GM12878 (cell line): Measurements from ENCODE around the gene BAG1. TPM values are rescaled to one million over a fixed set of nuclear protein-coding genes. Genes with fewer than 3 reads are reported as not detected.

ENCODE experiments used
- BCL11A ChIP-seq: IDR thresholded peaks from 2 replicates; pipeline ENCODE4 v1.6.1; 2011; ENCODE audit warnings: low read depth, low read length
- CBX5 ChIP-seq: sonication (generic); IDR thresholded peaks from 2 replicates; pipeline ENCODE4 v1.6.1; 2016; ENCODE audit warnings: low read depth, moderate library complexity, mild to moderate bottlenecking, inconsistent platforms
- CEBPB ChIP-seq, 2 experiments: fragments of 150-350 bp in 1 of 2; IDR thresholded peaks; 2 replicates each; pipeline ENCODE4 v1.6.1; 2012 to 2014; ENCODE audit warnings: low read depth in 2 of 2, low read length in 2 of 2, borderline replicate concordance in 1 of 2, inconsistent platforms in 1 of 2
- CTCF ChIP-seq, 3 experiments: IDR thresholded peaks in 2 of 3; conservative IDR thresholded peaks in 1 of 3; 2 replicates each; pipeline ENCODE4 v1.5.1; 2011; ENCODE audit warnings: low read depth in 3 of 3, low read length in 3 of 3, mild to moderate bottlenecking in 3 of 3, control low read depth in 2 of 3, moderate library complexity in 2 of 3, inconsistent platforms in 1 of 3, mixed read lengths in 1 of 3; ENCODE audit not compliant: control insufficient read depth in 2 of 3, insufficient read depth in 1 of 3; ENCODE audit errors: extremely low read depth in 1 of 3
- E4F1 ChIP-seq: fragments of 450-650 bp; IDR thresholded peaks from 2 replicates; pipeline ENCODE4 v1.6.1; 2018; ENCODE audit warnings: borderline replicate concordance, mild to moderate bottlenecking; ENCODE audit not compliant: partially characterized antibody
- JUND ChIP-seq: IDR thresholded peaks from 2 replicates; pipeline ENCODE4 v1.6.1; 2012; ENCODE audit warnings: low read depth, mild to moderate bottlenecking, low read length, improper control_type of control experiment, moderate library complexity
- NR2C1 ChIP-seq: fragments of 450-650 bp; IDR thresholded peaks from 2 replicates; pipeline ENCODE4 v1.6.1; 2017; ENCODE audit warnings: antibody characterized with exemption, mild to moderate bottlenecking, moderate library complexity
- PAX8 ChIP-seq: fragments of 450-650 bp; IDR thresholded peaks from 2 replicates; pipeline ENCODE4 v1.6.1; 2017; ENCODE audit warnings: mild to moderate bottlenecking, moderate library complexity
- RAD51 ChIP-seq: fragments of 450-650 bp; IDR thresholded peaks from 2 replicates; pipeline ENCODE4 v1.6.1; 2016; ENCODE audit warnings: moderate library complexity, mild to moderate bottlenecking, inconsistent platforms
- SIX5 ChIP-seq: IDR thresholded peaks from 2 replicates; pipeline ENCODE4 v1.6.1; 2011; ENCODE audit warnings: mild to moderate bottlenecking, low read depth, low read length, moderate library complexity; ENCODE audit not compliant: severe bottlenecking
- SMAD5 ChIP-seq: IDR thresholded peaks from 2 replicates; pipeline ENCODE4 v1.6.1; 2016; ENCODE audit warnings: antibody characterized with exemption, low read depth
- STAT3 ChIP-seq: IDR thresholded peaks from 2 replicates; pipeline ENCODE4 v1.6.1; 2011; ENCODE audit warnings: low read depth, low read length, improper control_type of control experiment
- TAF1 ChIP-seq: IDR thresholded peaks from 2 replicates; pipeline ENCODE4 v1.6.1; 2011; ENCODE audit warnings: mild to moderate bottlenecking, low read depth, low read length, borderline replicate concordance
- ZBTB11 ChIP-seq: fragments of 450-650 bp; formaldehyde crosslinking; IDR thresholded peaks from 2 replicates; pipeline ENCODE4 v1.5.0; 2022; ENCODE audit warnings: mild to moderate bottlenecking, missing genetic modification characterization
- polyA plus RNA-seq, 11 experiments: library from polyadenylated mRNA; depleted of rRNA in 4 of 11; unstranded in 6 of 11; stranded (reverse) in 5 of 11; fragments of >200 nt; fragmentation: Nextera tagmentation in 4 of 11; fragmentation: Illumina TruSeq in 1 of 11; extraction: Ambion mirVana in 4 of 11; extraction: Trizol in 1 of 11; gene quantifications; 1 replicate in 1 of 11; 2 replicates in 10 of 11; pipeline versions ENCODE4 v1.2.1 to v1.2.3, GENCODE V29; 2011 to 2016; ENCODE audit warnings: inconsistent platforms in 2 of 11, missing spikeins in 2 of 11, low read depth in 1 of 11
- total RNA-seq, 4 experiments: library from RNA; depleted of rRNA in 3 of 4; stranded (reverse); fragments of >200 nt in 3 of 4; fragmentation: Illumina TruSeq in 1 of 4; extraction: Trizol in 1 of 4; gene quantifications; 2 replicates each; pipeline versions ENCODE4 v1.2.1 to v1.2.3, GENCODE V29; 2013 to 2021
- TF ChIP-seq, protein P1 (sequence below): fragments of 450-650 bp; IDR thresholded peaks from 2 replicates; pipeline ENCODE4 v1.6.1; 2017; ENCODE audit warnings: antibody characterized with exemption, mild to moderate bottlenecking, moderate library complexity
- TF ChIP-seq, protein P2 (sequence below): IDR thresholded peaks from 2 replicates; pipeline ENCODE4 v1.6.1; 2011; ENCODE audit warnings: borderline replicate concordance, low read depth, mild to moderate bottlenecking, moderate library complexity, mixed read lengths, low read length; ENCODE audit not compliant: insufficient read depth; ENCODE audit errors: extremely low read length

BAG1 gene
- total and polyA plus RNA-seq, 10 of the 15 experiments (the other 5 are each of a cell fraction or from before 2014, with no cell fraction given): 11.6 to 135 (median 68.9) TPM

GRCh38 chr9:33297432-33297831, 32.9 kb upstream of the BAG1 start (continued):
- TF ChIP-seq CEBPB (IDR thresholded peaks at IDR 0.05; ENCODE audit: borderline replicate concordance in 1 of 2, low read depth in 2 of 2, low read length in 2 of 2) (no peak), E4F1 (no peak), TAF1 (no peak), CBX5 (no peak), CTCF (IDR thresholded peaks at IDR 0.05 in 2 of 3, conservative IDR thresholded peaks at IDR 0.05 in 1 of 3; ENCODE audit: control insufficient read depth in 2 of 3, extremely low read depth in 1 of 3, insufficient read depth in 1 of 3, low read depth in 3 of 3, low read length in 3 of 3) (no peak), NR2C1 (no peak), SMAD5 (no peak), SIX5 (no peak), PAX8 (no peak), ZBTB11 (CRISPR knock-in tag) (no peak), BCL11A (peak; percentile 31; the same call in 1 of the 2 replicates), JUND (no peak), RAD51 (peak; percentile 89), STAT3 (no peak)
- TF ChIP-seq, protein P1, sequence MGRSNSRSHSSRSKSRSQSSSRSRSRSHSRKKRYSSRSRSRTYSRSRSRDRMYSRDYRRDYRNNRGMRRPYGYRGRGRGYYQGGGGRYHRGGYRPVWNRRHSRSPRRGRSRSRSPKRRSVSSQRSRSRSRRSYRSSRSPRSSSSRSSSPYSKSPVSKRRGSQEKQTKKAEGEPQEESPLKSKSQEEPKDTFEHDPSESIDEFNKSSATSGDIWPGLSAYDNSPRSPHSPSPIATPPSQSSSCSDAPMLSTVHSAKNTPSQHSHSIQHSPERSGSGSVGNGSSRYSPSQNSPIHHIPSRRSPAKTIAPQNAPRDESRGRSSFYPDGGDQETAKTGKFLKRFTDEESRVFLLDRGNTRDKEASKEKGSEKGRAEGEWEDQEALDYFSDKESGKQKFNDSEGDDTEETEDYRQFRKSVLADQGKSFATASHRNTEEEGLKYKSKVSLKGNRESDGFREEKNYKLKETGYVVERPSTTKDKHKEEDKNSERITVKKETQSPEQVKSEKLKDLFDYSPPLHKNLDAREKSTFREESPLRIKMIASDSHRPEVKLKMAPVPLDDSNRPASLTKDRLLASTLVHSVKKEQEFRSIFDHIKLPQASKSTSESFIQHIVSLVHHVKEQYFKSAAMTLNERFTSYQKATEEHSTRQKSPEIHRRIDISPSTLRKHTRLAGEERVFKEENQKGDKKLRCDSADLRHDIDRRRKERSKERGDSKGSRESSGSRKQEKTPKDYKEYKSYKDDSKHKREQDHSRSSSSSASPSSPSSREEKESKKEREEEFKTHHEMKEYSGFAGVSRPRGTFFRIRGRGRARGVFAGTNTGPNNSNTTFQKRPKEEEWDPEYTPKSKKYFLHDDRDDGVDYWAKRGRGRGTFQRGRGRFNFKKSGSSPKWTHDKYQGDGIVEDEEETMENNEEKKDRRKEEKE: no peak
- TF ChIP-seq, protein P2, sequence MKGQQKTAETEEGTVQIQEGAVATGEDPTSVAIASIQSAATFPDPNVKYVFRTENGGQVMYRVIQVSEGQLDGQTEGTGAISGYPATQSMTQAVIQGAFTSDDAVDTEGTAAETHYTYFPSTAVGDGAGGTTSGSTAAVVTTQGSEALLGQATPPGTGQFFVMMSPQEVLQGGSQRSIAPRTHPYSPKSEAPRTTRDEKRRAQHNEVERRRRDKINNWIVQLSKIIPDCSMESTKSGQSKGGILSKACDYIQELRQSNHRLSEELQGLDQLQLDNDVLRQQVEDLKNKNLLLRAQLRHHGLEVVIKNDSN: peak; percentile 60
